ENCODE data around the gene HOXD10. TPM values are rescaled to one million over a fixed set of nuclear protein-coding genes. Genes with fewer than 3 reads are reported as not detected.
A peak's percentile ranks its signal among the peaks of the same experiment; 100 is the strongest.

The HOXD10 gene
- total and polyA plus RNA-seq, 9 of the 15 experiments (the other 6 are each of a cell fraction or from before 2014, with no cell fraction given) = not detected

- Histone ChIP-seq H3K27me3 (ENCODE audit: control insufficient read depth in 2 of 2, insufficient read depth in 2 of 2, low read length in 2 of 2) (peaks cover 72 to 84% of the 10 kb centered on the region in 2 experiments), H3K4me3 (no peak overlapping the region)
- CTCF ChIA-PET (ENCODE audit: low intra/inter-chr PET ratio) = no interaction called here
Measured at GRCh38 chr2:176100547-176101140, 15.9 kb upstream of the HOXD10 start.

GRCh38 chr2:176101216-176101830, 15.3 kb upstream of the HOXD10 start:
- in situ Hi-C loops (cut with MboI) = no loop called here
- no peak overlapping the region for H3K27ac ChIP-seq (ENCODE audit: extremely low read depth, low read depth, low read length)
- CTCF ChIA-PET (ENCODE audit: low intra/inter-chr PET ratio) = no interaction called here
- H3K9me3 ChIP-seq (replicated peaks; ENCODE audit: control insufficient read depth, insufficient read depth, low read depth, low read length) = no peaks in the 10 kb centered on the region
- POLR2A ChIA-PET = interaction anchor here (0.5 kb wide), 1 partner anchor 1324 kb away, joined by 3 read pairs; no protein-coding TSS in a partner anchor
- no peaks in the 10 kb centered on the region for H3K9me1 ChIP-seq (ENCODE audit: control insufficient read depth, insufficient read depth, low read length)
- H3K27me3 ChIP-seq (ENCODE audit: control insufficient read depth in 2 of 2, insufficient read depth in 2 of 2, low read length in 2 of 2) = peaks cover 71 to 89% of the 10 kb centered on the region in 2 experiments
- peaks cover 16% of the 10 kb centered on the region; the same call in 1 of the 2 replicates for H4K20me1 ChIP-seq (replicated peaks; ENCODE audit: control insufficient read depth, insufficient read depth, low read length)
- FAIRE-seq = no peak
- TF ChIP-seq ETS2 (tag; IDR thresholded peaks at IDR 0.05; ENCODE audit: borderline replicate concordance, poor library complexity, severe bottlenecking) (no peak), LARP7 (IDR thresholded peaks at IDR 0.05) (no peak), NR4A1 (CRISPR knock-in tag; IDR thresholded peaks at IDR 0.05) (no peak), NR4A1 (tag; IDR thresholded peaks at IDR 0.05) (no peak), SRSF1 (IDR thresholded peaks at IDR 0.05; ENCODE audit: low read depth, low read length) (no peak), PYGO2 (tag; IDR thresholded peaks at IDR 0.05) (no peak)
- peaks cover 7 to 31% of the 10 kb centered on the region in 2 experiments for H3K4me1 ChIP-seq (replicated peaks in 1 of 2; ENCODE audit: control insufficient read depth in 2 of 2, insufficient read depth in 2 of 2, low read length in 2 of 2)
- intact Hi-C loops (cut with micrococcal nuclease) = no loop called here
- H3K9ac ChIP-seq (ENCODE audit: insufficient read depth in 1 of 2, low read depth in 2 of 2, low read length in 2 of 2) = no peak overlapping the region
- ATAC-seq = no peak
- H3K4me3 ChIP-seq = no peak overlapping the region
- WGBS (ENCODE audit: insufficient coverage, low coverage, missing lambda C conversion rate) = 0% methylated on average over 2 of the region's 2 CpGs
- no peaks in the 10 kb centered on the region for H3K79me2 ChIP-seq (ENCODE audit: control insufficient read depth, insufficient read depth, low read length)
- BruUV-seq (replicated peaks) = no TSS peak
- H3K36me3 ChIP-seq (ENCODE audit: control insufficient read depth, insufficient read depth, low read length) = no peaks in the 10 kb centered on the region
- DNase-seq (ENCODE audit: extremely low read depth in 1 of 4, low spot score in 3 of 4) = no peak
- no peak overlapping the region for H3K4me2 ChIP-seq (ENCODE audit: insufficient read depth, low read length)
- H2AFZ ChIP-seq (ENCODE audit: low read depth, low read length) = no peak overlapping the region

More at GRCh38 chr2:176100547-176101140, 15.9 kb upstream of the HOXD10 start:
- POLR2A ChIA-PET = no interaction called here
- no peaks in the 10 kb centered on the region for H3K36me3 ChIP-seq (ENCODE audit: control insufficient read depth, insufficient read depth, low read length)
- no peaks in the 10 kb centered on the region for H3K9me1 ChIP-seq (ENCODE audit: control insufficient read depth, insufficient read depth, low read length)
- H3K9ac ChIP-seq (ENCODE audit: insufficient read depth in 1 of 2, low read depth in 2 of 2, low read length in 2 of 2) = no peak overlapping the region
- H3K27ac ChIP-seq (ENCODE audit: extremely low read depth, low read depth, low read length) = no peak overlapping the region
- BruUV-seq (replicated peaks) = no TSS peak
- intact Hi-C loops (cut with micrococcal nuclease) (no loop called here), in situ Hi-C loops (cut with MboI) (no loop called here)
- no peaks in the 10 kb centered on the region for H3K79me2 ChIP-seq (ENCODE audit: control insufficient read depth, insufficient read depth, low read length)
- ATAC-seq (no peak), FAIRE-seq (no peak), DNase-seq (ENCODE audit: extremely low read depth in 1 of 4, low spot score in 3 of 4) (no peak)
- H4K20me1 ChIP-seq (replicated peaks; ENCODE audit: control insufficient read depth, insufficient read depth, low read length) = peaks cover 16% of the 10 kb centered on the region; the same call in 1 of the 2 replicates
- H3K9me3 ChIP-seq (replicated peaks; ENCODE audit: control insufficient read depth, insufficient read depth, low read depth, low read length) = no peaks in the 10 kb centered on the region
- TF ChIP-seq ZNF232 (CRISPR knock-in tag; IDR thresholded peaks at IDR 0.05) (no peak), PCBP1 (IDR thresholded peaks at IDR 0.05; ENCODE audit: low read depth, low read length, poor library complexity, severe bottlenecking) (peak; percentile 14)
- peaks cover 8 to 31% of the 10 kb centered on the region in 2 experiments for H3K4me1 ChIP-seq (replicated peaks in 1 of 2; ENCODE audit: control insufficient read depth in 2 of 2, insufficient read depth in 2 of 2, low read length in 2 of 2)
- no peak overlapping the region for H2AFZ ChIP-seq (ENCODE audit: low read depth, low read length)
- no peak overlapping the region for H3K4me2 ChIP-seq (ENCODE audit: insufficient read depth, low read length)
- WGBS (ENCODE audit: insufficient coverage, low coverage, missing lambda C conversion rate) = 24% methylated on average over 28 of the region's 28 CpGs
